ENCODE measurements around the gene SOX4.

The SOX4 gene

DNA sequence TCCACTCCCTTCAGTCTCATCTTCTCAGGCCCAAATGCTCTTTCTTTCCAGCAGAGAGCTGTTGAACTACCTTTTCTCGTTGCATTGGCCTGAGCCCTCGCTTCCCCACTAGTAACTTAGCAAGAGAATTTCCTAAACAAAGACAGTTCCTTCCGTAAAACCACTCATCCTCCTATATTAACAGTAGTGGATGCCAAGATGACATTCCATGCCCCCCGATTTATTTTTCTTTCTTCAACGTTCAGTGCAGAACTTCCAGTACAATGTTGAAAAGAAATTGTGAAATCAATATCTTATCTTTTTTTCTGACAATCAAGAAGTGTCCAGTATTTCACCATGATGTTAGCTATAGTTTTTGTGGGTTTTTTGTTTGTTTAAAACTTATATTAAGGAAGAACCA is 45.8 kb downstream of the SOX4 start:
- Histone ChIP-seq H3K4me3 (ENCODE audit: low read length) (no peak overlapping the region), H3K27me3 (ENCODE audit: insufficient read depth, low read length) (no peaks in the 10 kb centered on the region), H3K36me3 (ENCODE audit: insufficient read depth, low read length) (no peaks in the 10 kb centered on the region), H3K4me1 (ENCODE audit: insufficient read depth, low read length) (no peaks in the 10 kb centered on the region), H2AFZ (ENCODE audit: low read depth, low read length) (no peak overlapping the region), H3K9me3 (ENCODE audit: low read length) (peaks cover 2% of the 10 kb centered on the region)
